A549 treated with dexamethasone at 1 μM for 4 hours (cell line): ENCODE results near the gene ST6GALNAC1. TPM values are rescaled to one million over a fixed set of nuclear protein-coding genes. Genes with fewer than 3 reads are reported as not detected.

Experiments
- total RNA-seq: library from RNA; stranded (reverse); fragments of 200-300 nt; extraction: Qiagen RNA extraction; gene quantifications from 5 replicates; pipeline ENCODE4 v1.2.3, GENCODE V29; 2022

ST6GALNAC1 gene
- 0.14 to 0.75 TPM (median 0.52 TPM) in 5 replicates for total RNA-seq

GRCh38 chr17:76643553-76644148 lies at the start of gene ST6GALNAC1:
Gene ST6GALNAC1, minus strand, starts transcription at chr17:76643757. Its CDS starts 119 bp downstream, at chr17:76643638.

GRCh38 chr17:76585649-76586593 lies 57.6 kb downstream of the ST6GALNAC1 start, which contains the start of gene ST6GALNAC2:
Gene ST6GALNAC2, minus strand, starts transcription at chr17:76585860. Its CDS starts 52 bp downstream, at chr17:76585808.

Other genes with a start within 250 kb of the ST6GALNAC1 start
- 21.2 to 33.1 TPM (median 30.3 TPM) in 5 replicates for gene UBE2O, start 190.6 kb downstream of the ST6GALNAC1 start, total RNA-seq
- 0.21 to 0.61 TPM (median 0.30 TPM) in 5 replicates for gene AANAT, start 176.2 kb downstream of the ST6GALNAC1 start, total RNA-seq
- 44.4 to 74.5 TPM (median 63.2 TPM) in 5 replicates for gene RHBDF2, start 142.3 kb downstream of the ST6GALNAC1 start, total RNA-seq
- gene CYGB, start 106.0 kb downstream of the ST6GALNAC1 start, total RNA-seq, result 0.71 to 1.4 TPM (median 0.98 TPM) in 5 replicates
- not detected in 5 replicates for gene PRCD, start 103.7 kb downstream of the ST6GALNAC1 start, total RNA-seq
- gene ST6GALNAC2, start 57.9 kb downstream of the ST6GALNAC1 start, total RNA-seq, result 0.38 to 0.75 TPM (median 0.51 TPM) in 5 replicates
- 53.9 to 74.6 TPM (median 60.7 TPM) in 5 replicates for gene MXRA7, start 67.2 kb upstream of the ST6GALNAC1 start, total RNA-seq
- gene JMJD6, start 82.8 kb upstream of the ST6GALNAC1 start, total RNA-seq, result 70.4 to 78.5 TPM (median 75.4 TPM) in 5 replicates
- 52.5 to 59.2 TPM (median 55.7 TPM) in 5 replicates for gene METTL23, start 83.1 kb upstream of the ST6GALNAC1 start, total RNA-seq
- 325 to 421 TPM (median 394 TPM) in 5 replicates for gene SRSF2, start 93.6 kb upstream of the ST6GALNAC1 start, total RNA-seq
- 17.3 to 22.8 TPM (median 21.0 TPM) in 5 replicates for gene MFSD11, start 94.4 kb upstream of the ST6GALNAC1 start, total RNA-seq
- gene MGAT5B, start 224.6 kb upstream of the ST6GALNAC1 start, total RNA-seq, result 13.7 to 21.3 TPM (median 20.9 TPM) in 5 replicates